ENCODE results near the gene DNHD1. TPM values are rescaled to one million over a fixed set of nuclear protein-coding genes. Genes with fewer than 3 reads are reported as not detected.
A peak's percentile ranks its signal among the peaks of the same experiment; 100 is the strongest.

Gene DNHD1
- total and polyA plus RNA-seq, 2 of the 8 experiments (the other 6 are each of a cell fraction or from before 2014, with no cell fraction given): 5.0 to 6.8 TPM

DNA sequence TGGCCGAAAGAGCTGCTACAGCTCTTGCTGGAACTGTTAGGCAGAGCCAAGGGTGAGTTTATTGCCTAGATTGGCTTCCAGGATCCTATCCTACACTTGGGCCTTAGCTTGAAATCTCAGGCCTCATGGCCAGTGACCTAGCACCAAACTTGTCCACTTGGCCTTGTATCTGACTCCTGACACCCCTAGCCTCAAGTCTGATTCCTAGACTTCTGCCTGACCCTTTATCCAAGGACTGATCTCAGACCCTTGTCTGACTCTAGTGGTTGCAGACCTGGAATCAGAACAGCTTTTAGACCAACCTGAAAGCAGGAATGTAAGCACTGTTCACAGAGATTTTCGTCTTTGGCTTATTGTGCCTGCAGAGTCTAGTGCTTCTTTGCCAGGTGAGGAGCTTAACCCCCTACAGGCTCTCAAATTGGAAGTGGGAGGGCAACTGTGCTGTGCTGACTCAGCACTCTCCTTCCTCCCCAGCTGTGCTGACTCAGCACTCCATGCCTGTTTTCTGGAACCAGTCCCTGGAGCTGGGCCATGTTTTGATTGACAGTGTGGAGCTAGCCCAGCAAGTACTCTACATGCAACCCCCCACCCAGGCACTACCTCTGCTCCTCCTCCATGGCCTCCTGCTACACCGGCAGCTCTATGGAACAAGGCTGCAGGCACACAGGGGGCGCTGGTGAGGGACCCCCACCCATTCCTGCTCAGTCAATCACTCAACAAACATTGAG, 71.3 kb downstream of the DNHD1 start (continued):
- TF ChIP-seq FOSL1 (IDR thresholded peaks at IDR 0.05; ENCODE audit: insufficient read depth, low read depth, low read length) (no peak), BACH1 (IDR thresholded peaks at IDR 0.05; ENCODE audit: low read length) (peak; percentile 100), SIX5 (IDR thresholded peaks at IDR 0.05; ENCODE audit: low read depth, low read length) (no peak), SIN3A (conservative IDR thresholded peaks at IDR 0.05 in 1 of 2, IDR thresholded peaks at IDR 0.05 in 1 of 2; ENCODE audit: low read depth in 1 of 2, low read length in 2 of 2) (peak; percentile 88 to 93; a peak in 2 of 4 replicates), RAD21 (IDR thresholded peaks at IDR 0.05 in 1 of 2, conservative IDR thresholded peaks at IDR 0.05 in 1 of 2; ENCODE audit: low read depth in 2 of 2, low read length in 2 of 2) (peak; percentile 6 to 23; a peak in 2 of 4 replicates), TBP (IDR thresholded peaks at IDR 0.05; ENCODE audit: low read depth, low read length) (no peak), JUND (IDR thresholded peaks at IDR 0.05; ENCODE audit: low read length) (no peak), CHD2 (IDR thresholded peaks at IDR 0.05; ENCODE audit: low read length) (no peak), EZH2 (IDR thresholded peaks at IDR 0.05; ENCODE audit: low read depth, low read length, severe bottlenecking) (no peak), POLR2AphosphoS5 (IDR thresholded peaks at IDR 0.05; ENCODE audit: low read depth, low read length) (no peak), TCF12 (IDR thresholded peaks at IDR 0.05; ENCODE audit: low read depth, low read length) (no peak)
- TF ChIP-seq, protein P1, sequence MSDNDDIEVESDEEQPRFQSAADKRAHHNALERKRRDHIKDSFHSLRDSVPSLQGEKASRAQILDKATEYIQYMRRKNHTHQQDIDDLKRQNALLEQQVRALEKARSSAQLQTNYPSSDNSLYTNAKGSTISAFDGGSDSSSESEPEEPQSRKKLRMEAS (IDR thresholded peaks at IDR 0.05): no peak
- TF ChIP-seq, protein P2, sequence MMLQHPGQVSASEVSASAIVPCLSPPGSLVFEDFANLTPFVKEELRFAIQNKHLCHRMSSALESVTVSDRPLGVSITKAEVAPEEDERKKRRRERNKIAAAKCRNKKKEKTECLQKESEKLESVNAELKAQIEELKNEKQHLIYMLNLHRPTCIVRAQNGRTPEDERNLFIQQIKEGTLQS (IDR thresholded peaks at IDR 0.05; ENCODE audit: insufficient read depth, low read depth, low read length): no peak
- TF ChIP-seq, protein P3, sequence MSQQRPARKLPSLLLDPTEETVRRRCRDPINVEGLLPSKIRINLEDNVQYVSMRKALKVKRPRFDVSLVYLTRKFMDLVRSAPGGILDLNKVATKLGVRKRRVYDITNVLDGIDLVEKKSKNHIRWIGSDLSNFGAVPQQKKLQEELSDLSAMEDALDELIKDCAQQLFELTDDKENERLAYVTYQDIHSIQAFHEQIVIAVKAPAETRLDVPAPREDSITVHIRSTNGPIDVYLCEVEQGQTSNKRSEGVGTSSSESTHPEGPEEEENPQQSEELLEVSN (IDR thresholded peaks at IDR 0.05): no peak

Data from H1 (cell line).